Activated CD4-positive, alpha-beta T cell treated with anti-CD3 and anti-CD28 coated beads for 36 hours (primary cell): ENCODE results near the gene PIP5K1B. TPM values are rescaled to one million over a fixed set of nuclear protein-coding genes. Genes with fewer than 3 reads are reported as not detected.

Experiments used
- ATAC-seq: fragments of 200-7000 bp; cut with Tn5 transposase; one replicate; pipeline ENCODE4 v1.10.0; 2021; ENCODE audit warnings: mild to moderate bottlenecking, moderate library complexity
- CTCF ChIA-PET: fragments of 350-600 bp; sonication (Branson Sonifier 250); formaldehyde crosslinking; loops from one replicate; lab custom pipeline; 2021; ENCODE audit warnings: antibody characterized with exemption; lab: Charles Lee
- POLR2A ChIA-PET: fragments of 350-600 bp; sonication (Branson Sonifier 250); formaldehyde crosslinking; loops from one replicate; lab custom pipeline; 2021; ENCODE audit warnings: antibody characterized with exemption, inconsistent platforms; lab: Charles Lee
- DNase-seq: peaks from one replicate; pipeline ENCODE4 v3.0.0-alpha.2; 2020
- H3K27ac Mint-ChIP-seq: one replicate; pipeline ENCODE4 v1.8.0; 2021; ENCODE audit warnings: mixed read lengths
- H3K27me3 Mint-ChIP-seq: one replicate; pipeline ENCODE4 v1.8.0; 2021; ENCODE audit warnings: mixed read lengths
- H3K36me3 Mint-ChIP-seq: one replicate; pipeline ENCODE4 v1.8.0; 2021; ENCODE audit warnings: low read depth, mixed read lengths
- H3K4me1 Mint-ChIP-seq: one replicate; pipeline ENCODE4 v1.8.0; 2021; ENCODE audit warnings: mixed read lengths
- H3K4me3 Mint-ChIP-seq: one replicate; pipeline ENCODE4 v1.8.0; 2021; ENCODE audit warnings: mild to moderate bottlenecking, moderate library complexity, mixed read lengths
- H3K9me3 Mint-ChIP-seq: one replicate; pipeline ENCODE4 v1.8.0; 2021; ENCODE audit warnings: low read depth, mixed read lengths
- intact Hi-C, 2 experiments: fragments of 100-400 bp; cut with DNase I in 1 of 2; cut with micrococcal nuclease in 1 of 2; formaldehyde crosslinking; loops; one replicate each; pipeline versions ENCODE4 v1.14.2 to v1.15.1; 2022 to 2024; cut with DNase I, micrococcal nuclease
- total RNA-seq, 2 experiments: library from RNA; stranded (reverse); gene quantifications; one replicate each; pipeline ENCODE4 v1.2.3, GENCODE V29; 2021

The PIP5K1B gene
- total RNA-seq, 2 experiments from 2014 or later = 1.6 TPM

GRCh38 chr9:68750786-68751185 is 45.7 kb downstream of the PIP5K1B start:
- H3K27me3 Mint-ChIP-seq = peaks cover 2% of the 10 kb centered on the region
- ChIA-PET CTCF (interaction anchor here (0.7 to 1.2 kb wide), 4 partner anchors 12 to 93 kb away, joined by 3 to 6 read pairs (median 3); no protein-coding TSS in a partner anchor), POLR2A (interaction anchor here (0.8 kb wide), 1 partner anchor 8 kb away, joined by 4 read pairs; no protein-coding TSS in a partner anchor)
- no peaks in the 10 kb centered on the region for H3K36me3 Mint-ChIP-seq
- H3K27ac Mint-ChIP-seq = no peak overlapping the region
- H3K9me3 Mint-ChIP-seq = no peaks in the 10 kb centered on the region
- DNase-seq (no peak), ATAC-seq (no peak)
- no peaks in the 10 kb centered on the region for H3K4me1 Mint-ChIP-seq
- intact Hi-C loops = loop anchor here in 1 of 2 experiments (5.0 kb wide), 1 partner anchor 52 kb away; no protein-coding TSS in a partner anchor
- no peak overlapping the region for H3K4me3 Mint-ChIP-seq

GRCh38 chr9:68751556-68751955 is 46.5 kb downstream of the PIP5K1B start:
- CTCF ChIA-PET = interaction anchor here (0.9 to 1.2 kb wide), 2 partner anchors 11 to 18 kb away, joined by 3 to 6 read pairs; no protein-coding TSS in a partner anchor
- no peaks in the 10 kb centered on the region for H3K36me3 Mint-ChIP-seq
- DNase-seq (no peak), ATAC-seq (no peak)
- H3K4me1 Mint-ChIP-seq = no peaks in the 10 kb centered on the region
- H3K27me3 Mint-ChIP-seq = peaks cover 2% of the 10 kb centered on the region
- H3K9me3 Mint-ChIP-seq = no peaks in the 10 kb centered on the region
- no peak overlapping the region for H3K27ac Mint-ChIP-seq
- H3K4me3 Mint-ChIP-seq = no peak overlapping the region
- intact Hi-C loops = loop anchor here in 1 of 2 experiments (5.0 kb wide), 1 partner anchor 51 kb away; no protein-coding TSS in a partner anchor
- POLR2A ChIA-PET = no interaction called here

GRCh38 chr9:68755051-68755450 is 50.0 kb downstream of the PIP5K1B start:
- no peak overlapping the region for H3K27ac Mint-ChIP-seq
- CTCF ChIA-PET = interaction anchor here (0.6 kb wide), 1 partner anchor 28 kb away, joined by 3 read pairs; no protein-coding TSS in a partner anchor

GRCh38 chr9:68755752-68756151 is 50.7 kb downstream of the PIP5K1B start:
- Mint-ChIP-seq H3K4me3 (no peak overlapping the region), H3K9me3 (peaks cover 7% of the 10 kb centered on the region), H3K27ac (no peak overlapping the region), H3K27me3 (peaks cover 18% of the 10 kb centered on the region), H3K4me1 (no peaks in the 10 kb centered on the region), H3K36me3 (peaks cover 5% of the 10 kb centered on the region)
- ChIA-PET CTCF (no interaction called here), POLR2A (no interaction called here)
- intact Hi-C loops = loop anchor here in 1 of 2 experiments (1.0 kb wide), 1 partner anchor 135 kb away; no protein-coding TSS in a partner anchor
- ATAC-seq (no peak), DNase-seq (no peak)

More at GRCh38 chr9:68755051-68755450, 50.0 kb downstream of the PIP5K1B start:
- Mint-ChIP-seq H3K4me3 (no peak overlapping the region), H3K4me1 (no peaks in the 10 kb centered on the region), H3K9me3 (peaks cover 7% of the 10 kb centered on the region), H3K36me3 (peaks cover 5% of the 10 kb centered on the region), H3K27me3 (peaks cover 16% of the 10 kb centered on the region)
- POLR2A ChIA-PET = no interaction called here
- ATAC-seq = no peak
- intact Hi-C loops = loop anchor here in 1 of 2 experiments (1.0 kb wide), 1 partner anchor 135 kb away; no protein-coding TSS in a partner anchor
- DNase-seq = no peak

GRCh38 chr9:68759981-68760673 is 55.1 kb downstream of the PIP5K1B start:
- no peaks in the 10 kb centered on the region for H3K4me1 Mint-ChIP-seq
- H3K9me3 Mint-ChIP-seq = peaks cover 7% of the 10 kb centered on the region
- DNase-seq (no peak), ATAC-seq (no peak)
- intact Hi-C loops = no loop called here
- no peak overlapping the region for H3K27ac Mint-ChIP-seq
- ChIA-PET POLR2A (interaction anchor here (0.6 kb wide), 1 partner anchor 11 kb away, joined by 3 read pairs; no protein-coding TSS in a partner anchor), CTCF (interaction anchor here (1.1 kb wide), 1 partner anchor 63 kb away, joined by 3 read pairs; no protein-coding TSS in a partner anchor)
- peaks cover 5% of the 10 kb centered on the region for H3K36me3 Mint-ChIP-seq
- peaks cover 23% of the 10 kb centered on the region for H3K27me3 Mint-ChIP-seq
- no peak overlapping the region for H3K4me3 Mint-ChIP-seq

GRCh38 chr9:68760674-68761333 is 55.8 kb downstream of the PIP5K1B start:
- H3K9me3 Mint-ChIP-seq = peaks cover 7% of the 10 kb centered on the region
- H3K4me1 Mint-ChIP-seq = no peaks in the 10 kb centered on the region
- POLR2A ChIA-PET = no interaction called here
- CTCF ChIA-PET = interaction anchor here (1.1 kb wide), 1 partner anchor 63 kb away, joined by 3 read pairs; no protein-coding TSS in a partner anchor
- ATAC-seq (no peak), DNase-seq (no peak)
- H3K4me3 Mint-ChIP-seq = no peak overlapping the region
- H3K36me3 Mint-ChIP-seq = peaks cover 5% of the 10 kb centered on the region
- intact Hi-C loops = no loop called here
- H3K27me3 Mint-ChIP-seq = peaks cover 23% of the 10 kb centered on the region
- H3K27ac Mint-ChIP-seq = no peak overlapping the region

GRCh38 chr9:68762570-68762969 is 57.5 kb downstream of the PIP5K1B start:
- CTCF ChIA-PET = interaction anchor here (1.7 kb wide), 1 partner anchor 11 kb away, joined by 6 read pairs; no protein-coding TSS in a partner anchor
- Mint-ChIP-seq H3K4me1 (no peaks in the 10 kb centered on the region), H3K36me3 (peaks cover 5% of the 10 kb centered on the region), H3K27me3 (peaks cover 23% of the 10 kb centered on the region), H3K27ac (no peak overlapping the region), H3K4me3 (no peak overlapping the region), H3K9me3 (peaks cover 7% of the 10 kb centered on the region)
- DNase-seq = no peak
- intact Hi-C loops = no loop called here
- POLR2A ChIA-PET = no interaction called here
- no peak for ATAC-seq

GRCh38 chr9:68763104-68763503 is 58.1 kb downstream of the PIP5K1B start:
- POLR2A ChIA-PET = no interaction called here
- no peak for ATAC-seq
- intact Hi-C loops = no loop called here
- Mint-ChIP-seq H3K9me3 (peaks cover 7% of the 10 kb centered on the region), H3K4me1 (no peaks in the 10 kb centered on the region), H3K27ac (no peak overlapping the region), H3K36me3 (peaks cover 5% of the 10 kb centered on the region), H3K4me3 (no peak overlapping the region), H3K27me3 (peaks cover 18% of the 10 kb centered on the region)
- no peak for DNase-seq
- CTCF ChIA-PET = interaction anchor here (1.2 to 1.7 kb wide), 2 partner anchors 12 kb away, joined by 3 to 6 read pairs; no protein-coding TSS in a partner anchor

- no peaks in the 10 kb centered on the region for H3K27me3 Mint-ChIP-seq
- H3K9me3 Mint-ChIP-seq = no peaks in the 10 kb centered on the region
- H3K27ac Mint-ChIP-seq = no peak overlapping the region
- DNase-seq = no peak
- ChIA-PET POLR2A (no interaction called here), CTCF (interaction anchor here (1.0 to 1.6 kb wide), 3 partner anchors 14 to 48 kb away, joined by 3 read pairs; no protein-coding TSS in a partner anchor)
- intact Hi-C loops = no loop called here
- H3K36me3 Mint-ChIP-seq = no peaks in the 10 kb centered on the region
- ATAC-seq = no peak
- H3K4me3 Mint-ChIP-seq = no peak overlapping the region
- H3K4me1 Mint-ChIP-seq = no peaks in the 10 kb centered on the region
These were observed 63.6 kb downstream of the PIP5K1B start for GRCh38 chr9:68768619-68769018.

GRCh38 chr9:68769852-68770251 is 64.8 kb downstream of the PIP5K1B start:
- no peaks in the 10 kb centered on the region for H3K4me1 Mint-ChIP-seq
- DNase-seq (no peak), ATAC-seq (no peak)
- H3K36me3 Mint-ChIP-seq = no peaks in the 10 kb centered on the region
- POLR2A ChIA-PET = no interaction called here
- intact Hi-C loops = no loop called here
- no peak overlapping the region for H3K27ac Mint-ChIP-seq
- no peaks in the 10 kb centered on the region for H3K9me3 Mint-ChIP-seq
- H3K4me3 Mint-ChIP-seq = no peak overlapping the region
- CTCF ChIA-PET = interaction anchor here (1.4 to 1.6 kb wide), 2 partner anchors 19 to 47 kb away, joined by 3 read pairs; no protein-coding TSS in a partner anchor
- H3K27me3 Mint-ChIP-seq = no peaks in the 10 kb centered on the region

- intact Hi-C loops = no loop called here
- POLR2A ChIA-PET = no interaction called here
- H3K4me1 Mint-ChIP-seq = no peaks in the 10 kb centered on the region
- H3K4me3 Mint-ChIP-seq = no peak overlapping the region
- CTCF ChIA-PET = interaction anchor here (0.9 kb wide), 1 partner anchor 226 kb away, joined by 3 read pairs; no protein-coding TSS in a partner anchor
- H3K27me3 Mint-ChIP-seq = peaks cover 4% of the 10 kb centered on the region
- no peak for DNase-seq
- no peak for ATAC-seq
- H3K36me3 Mint-ChIP-seq = no peaks in the 10 kb centered on the region
- H3K27ac Mint-ChIP-seq = no peak overlapping the region
- H3K9me3 Mint-ChIP-seq = no peaks in the 10 kb centered on the region
These were observed 66.3 kb downstream of the PIP5K1B start for GRCh38 chr9:68771376-68771775.
